ENCODE results near the gene TEX35.

DNA sequence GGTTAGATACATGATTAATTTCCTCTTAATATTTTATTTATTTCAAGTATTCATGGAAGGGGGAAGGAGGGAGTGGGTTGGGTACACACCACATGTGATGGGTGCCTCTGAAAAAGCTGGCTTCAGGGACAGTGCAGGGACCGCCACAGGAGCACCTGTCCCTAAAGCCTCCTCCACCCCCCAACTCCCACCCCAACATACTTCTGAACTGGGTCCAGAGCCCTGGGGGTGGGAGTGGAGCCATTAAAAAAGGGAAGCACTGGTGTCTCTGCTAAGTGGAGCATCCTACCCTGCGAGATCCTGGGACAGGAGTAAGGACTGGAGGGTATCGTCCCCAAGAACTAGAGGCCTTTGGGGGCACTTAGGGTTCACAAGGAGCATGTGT, 10.6 kb upstream of the TEX35 start:
- TF ChIP-seq POLR2A (IDR thresholded peaks at IDR 0.05), result no peak
- TF ChIP-seq, protein P1, sequence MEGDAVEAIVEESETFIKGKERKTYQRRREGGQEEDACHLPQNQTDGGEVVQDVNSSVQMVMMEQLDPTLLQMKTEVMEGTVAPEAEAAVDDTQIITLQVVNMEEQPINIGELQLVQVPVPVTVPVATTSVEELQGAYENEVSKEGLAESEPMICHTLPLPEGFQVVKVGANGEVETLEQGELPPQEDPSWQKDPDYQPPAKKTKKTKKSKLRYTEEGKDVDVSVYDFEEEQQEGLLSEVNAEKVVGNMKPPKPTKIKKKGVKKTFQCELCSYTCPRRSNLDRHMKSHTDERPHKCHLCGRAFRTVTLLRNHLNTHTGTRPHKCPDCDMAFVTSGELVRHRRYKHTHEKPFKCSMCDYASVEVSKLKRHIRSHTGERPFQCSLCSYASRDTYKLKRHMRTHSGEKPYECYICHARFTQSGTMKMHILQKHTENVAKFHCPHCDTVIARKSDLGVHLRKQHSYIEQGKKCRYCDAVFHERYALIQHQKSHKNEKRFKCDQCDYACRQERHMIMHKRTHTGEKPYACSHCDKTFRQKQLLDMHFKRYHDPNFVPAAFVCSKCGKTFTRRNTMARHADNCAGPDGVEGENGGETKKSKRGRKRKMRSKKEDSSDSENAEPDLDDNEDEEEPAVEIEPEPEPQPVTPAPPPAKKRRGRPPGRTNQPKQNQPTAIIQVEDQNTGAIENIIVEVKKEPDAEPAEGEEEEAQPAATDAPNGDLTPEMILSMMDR (IDR thresholded peaks at IDR 0.05), result no peak

Measured in heart left ventricle (tissue), 13 donors.